Stimulated activated naive CD8-positive, alpha-beta T cell treated with anti-CD3 and anti-CD28 coated beads, Interleukin-15, Interleukin-2, amounts not matched to agents 100 U/mL and 50 U/mL, for 24 hours (primary cell): ENCODE measurements around the gene NTNG1.

Experiments used
- ATAC-seq: fragments of 150-1000 bp; cut with Tn5 transposase; one replicate; pipeline ENCODE4 v1.10.0; 2021
- DNase-seq: peaks from one replicate; pipeline ENCODE4 v3.0.0; 2021

NTNG1 gene

GRCh38 chr1:107262467-107263286 lies 121.8 kb downstream of the NTNG1 start:
- ATAC-seq, result no peak
- DNase-seq, result no peak

DNA sequence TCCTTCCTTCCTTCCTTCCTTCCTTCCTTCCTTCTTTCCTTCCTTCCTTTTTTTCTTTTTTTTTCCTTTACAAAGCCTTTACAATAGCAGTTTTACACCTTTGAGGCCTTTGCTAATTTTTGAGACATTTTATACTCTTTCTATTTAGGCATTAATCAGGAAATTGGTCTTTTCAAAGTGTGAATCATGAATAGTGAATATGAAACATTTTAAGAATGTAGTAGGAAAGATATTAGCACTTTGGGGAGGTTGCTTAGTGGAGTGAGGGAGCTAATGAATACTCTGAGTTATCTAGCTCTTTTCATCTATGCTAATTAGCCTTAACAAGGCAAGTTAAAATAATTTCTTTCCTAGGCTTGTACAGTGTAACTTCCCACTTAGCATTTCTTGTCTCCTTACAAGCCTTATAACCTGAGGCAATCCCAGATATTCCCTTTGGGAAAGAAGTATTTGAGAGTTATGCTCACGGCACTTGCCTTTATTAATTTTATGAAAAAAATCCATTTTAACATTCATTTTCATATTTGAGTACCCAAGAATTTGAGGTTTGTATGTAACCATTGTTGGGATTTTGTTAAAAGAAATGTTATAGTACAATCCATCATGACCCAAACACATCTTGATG lies 122.6 kb downstream of the NTNG1 start:
- DNase-seq (no peak), ATAC-seq (no peak)

DNA sequence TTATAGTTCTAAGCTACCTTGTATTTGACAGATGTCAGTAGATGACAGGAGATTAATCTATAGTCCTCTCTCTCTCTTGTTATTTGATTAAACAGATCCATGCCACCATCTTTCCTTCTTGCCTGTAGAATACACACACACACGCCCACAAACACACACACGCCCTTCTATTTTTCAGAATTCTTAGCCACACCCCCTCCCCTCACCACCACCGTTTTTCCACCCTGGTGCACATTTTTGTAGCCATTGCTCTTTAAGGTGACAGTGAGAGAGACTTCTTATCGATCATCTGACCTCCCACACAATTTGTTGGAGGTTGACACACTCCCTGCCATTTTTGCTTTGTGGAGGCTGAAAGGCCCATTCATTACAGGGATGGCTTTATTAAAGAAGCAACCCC lies 123.2 kb downstream of the NTNG1 start:
- no peak for ATAC-seq
- no peak for DNase-seq

DNA sequence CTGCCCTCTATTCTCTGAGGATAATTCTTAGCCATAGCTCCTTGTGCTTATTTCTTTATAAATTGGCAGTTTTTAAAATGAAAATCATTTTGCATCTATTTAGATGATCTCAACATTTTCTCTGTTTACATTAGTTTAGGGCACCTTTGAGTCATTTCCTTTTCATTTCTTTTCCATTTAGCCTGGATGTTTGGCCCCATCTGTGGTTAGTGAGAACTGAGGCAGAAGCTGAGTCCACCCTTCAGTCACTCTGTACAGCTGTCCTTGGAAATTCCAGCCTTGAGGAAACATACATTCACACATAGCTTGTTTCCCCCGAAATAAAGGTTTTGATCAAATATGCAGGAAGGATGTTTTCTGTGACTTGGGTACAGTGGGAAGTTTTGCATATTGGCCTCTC lies 123.7 kb downstream of the NTNG1 start:
- DNase-seq, result no peak
- no peak for ATAC-seq

DNA sequence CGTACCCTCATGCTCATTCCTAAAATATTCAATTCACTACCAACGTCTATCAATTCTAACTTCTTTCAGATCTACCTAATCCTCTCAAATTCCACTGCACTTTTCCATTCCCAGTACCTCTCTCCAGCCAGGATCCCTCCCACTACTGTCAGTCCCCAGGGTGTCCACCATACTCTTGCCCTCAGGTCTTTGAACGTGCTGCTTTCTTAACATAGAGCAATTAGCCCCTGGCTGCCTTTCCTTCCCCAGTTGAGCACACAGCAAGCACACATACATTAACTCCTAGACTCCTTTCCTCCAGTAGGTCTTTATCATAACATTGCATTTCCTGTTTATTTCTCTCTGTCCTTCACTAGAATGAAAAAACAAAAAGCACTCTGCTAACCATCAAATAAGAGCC lies 126.7 kb downstream of the NTNG1 start:
- ATAC-seq, result no peak
- no peak for DNase-seq

DNA sequence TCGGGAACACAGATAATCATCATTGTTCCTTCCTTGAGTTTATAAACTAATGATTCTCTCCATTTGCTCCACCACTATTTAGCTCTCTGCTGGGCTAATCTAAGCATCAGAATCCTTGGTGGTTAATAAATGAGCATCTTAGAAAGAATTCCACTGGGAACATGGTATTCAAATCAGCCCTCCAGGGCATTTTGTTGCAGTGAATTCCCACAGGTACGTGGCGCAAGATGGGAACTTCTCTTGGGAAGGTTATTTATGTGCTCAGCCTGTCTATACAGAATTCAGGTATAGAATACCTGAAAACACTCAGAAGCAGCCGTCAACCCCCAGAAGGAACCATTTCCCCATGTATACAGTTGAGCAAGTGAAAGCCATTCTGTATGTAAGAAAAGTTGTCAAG lies 131.5 kb downstream of the NTNG1 start:
- ATAC-seq, result no peak
- DNase-seq, result no peak

GRCh38 chr1:107273515-107273914 lies 132.7 kb downstream of the NTNG1 start:
- ATAC-seq, result no peak
- DNase-seq, result no peak

GRCh38 chr1:107274227-107274626 lies 133.4 kb downstream of the NTNG1 start:
- ATAC-seq (no peak), DNase-seq (no peak)

DNA sequence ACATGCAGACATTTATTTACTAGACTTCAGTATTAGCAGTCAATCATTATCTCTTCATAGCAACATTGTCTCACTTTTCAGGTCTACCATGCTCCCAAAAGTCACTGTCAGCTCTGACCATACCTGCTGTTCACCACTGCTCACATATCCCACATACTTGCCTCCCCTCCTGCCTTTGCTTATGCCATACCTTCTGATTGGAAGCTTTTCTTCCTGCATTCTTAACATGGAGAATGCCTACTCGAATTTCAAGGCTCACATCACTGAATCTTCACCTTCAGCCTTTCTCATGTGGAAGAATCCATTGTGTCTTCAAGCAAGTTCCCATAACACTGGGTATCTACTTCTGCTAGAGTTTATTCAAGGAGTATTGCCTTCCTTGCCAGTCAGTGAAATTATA lies 135.4 kb downstream of the NTNG1 start:
- no peak for ATAC-seq
- no peak for DNase-seq

- DNase-seq (peak; percentile 5), ATAC-seq (no peak)
These were observed 136.2 kb downstream of the NTNG1 start for GRCh38 chr1:107277022-107277421.

GRCh38 chr1:107286125-107286524 lies 145.3 kb downstream of the NTNG1 start:
- ATAC-seq (no peak), DNase-seq (no peak)

GRCh38 chr1:107291987-107292386 lies 151.1 kb downstream of the NTNG1 start:
- DNase-seq (no peak), ATAC-seq (no peak)

DNA sequence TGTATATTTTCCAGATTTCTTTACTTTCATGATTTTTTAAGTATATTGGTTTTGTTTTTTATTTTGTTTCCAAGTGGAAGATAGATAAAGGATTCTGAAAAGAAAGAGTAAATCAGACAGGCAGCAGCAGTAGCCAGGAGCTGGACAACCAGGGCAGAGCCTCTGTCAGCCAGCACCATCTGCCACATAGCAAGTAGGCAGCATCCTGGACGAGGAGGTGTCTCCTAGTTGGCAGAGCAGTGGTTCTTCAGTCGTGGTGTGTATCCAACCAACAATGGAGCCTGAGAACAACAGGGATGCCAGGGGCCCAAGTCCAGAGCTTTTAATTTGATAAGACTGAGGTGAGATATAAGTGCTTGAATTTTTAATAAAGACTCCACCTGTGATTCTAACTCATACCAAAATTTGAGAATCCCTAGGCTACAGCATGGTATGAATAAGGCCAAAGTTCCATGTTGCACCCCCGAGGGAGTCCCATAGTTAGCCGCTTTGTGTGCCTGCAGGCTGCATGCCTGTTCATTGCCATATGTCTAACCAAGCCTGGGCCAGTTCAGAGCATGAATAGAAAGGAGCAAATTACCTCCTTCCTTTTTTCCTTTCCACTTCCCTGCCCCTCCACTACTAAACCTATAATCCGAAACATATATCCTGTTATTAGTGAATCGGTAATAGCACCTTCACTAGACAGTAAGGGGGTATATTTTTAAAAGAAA lies 153.2 kb downstream of the NTNG1 start:
- DNase-seq (no peak), ATAC-seq (no peak)

GRCh38 chr1:107294686-107295085 lies 153.8 kb downstream of the NTNG1 start:
- ATAC-seq (no peak), DNase-seq (no peak)

GRCh38 chr1:107297681-107298080 lies 156.8 kb downstream of the NTNG1 start:
- no peak for DNase-seq
- ATAC-seq, result no peak

GRCh38 chr1:107298526-107298925 lies 157.7 kb downstream of the NTNG1 start:
- DNase-seq, result no peak
- ATAC-seq, result no peak

DNA sequence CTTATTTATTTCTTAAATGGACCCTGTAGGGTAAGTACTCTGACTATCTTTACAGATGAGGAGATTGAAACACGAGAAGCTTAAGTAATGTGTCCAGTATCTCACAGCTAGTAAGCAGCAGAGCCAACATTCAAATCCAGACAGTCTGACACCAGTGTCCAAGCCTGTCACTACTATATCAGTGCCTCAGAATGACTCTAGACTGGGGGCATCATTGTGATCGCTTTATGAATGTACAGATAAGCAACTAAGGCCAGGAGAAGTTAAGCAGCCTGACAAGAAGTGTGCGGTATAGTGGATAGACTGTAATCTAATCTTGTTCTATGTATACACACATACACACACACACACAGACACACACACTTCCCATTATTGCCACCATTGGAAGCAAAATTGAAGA lies 158.7 kb downstream of the NTNG1 start:
- no peak for ATAC-seq
- no peak for DNase-seq

DNA sequence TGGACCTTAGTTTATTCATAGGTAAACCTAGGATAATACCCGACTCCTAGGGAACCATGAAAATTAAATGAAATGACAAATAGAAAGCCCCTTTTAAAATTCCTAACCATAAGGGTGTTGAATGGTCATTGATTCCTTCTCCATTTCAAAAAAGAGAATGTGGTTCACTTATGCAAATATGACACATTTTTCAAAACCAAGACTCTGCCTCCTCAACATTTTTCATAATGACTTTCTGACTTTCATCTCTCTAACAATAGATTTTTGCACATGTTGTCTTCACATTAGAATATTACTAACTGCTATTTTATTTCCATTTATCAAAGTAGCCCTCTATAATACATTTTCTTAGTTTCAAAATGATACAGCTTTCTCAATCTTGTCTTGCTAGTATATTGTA lies 169.1 kb downstream of the NTNG1 start:
- ATAC-seq, result no peak

GRCh38 chr1:107315652-107316051 lies 174.8 kb downstream of the NTNG1 start:
- no peak for ATAC-seq
- no peak for DNase-seq

More for the DNA sequence above, 169.1 kb downstream of the NTNG1 start:
- no peak for DNase-seq

DNA sequence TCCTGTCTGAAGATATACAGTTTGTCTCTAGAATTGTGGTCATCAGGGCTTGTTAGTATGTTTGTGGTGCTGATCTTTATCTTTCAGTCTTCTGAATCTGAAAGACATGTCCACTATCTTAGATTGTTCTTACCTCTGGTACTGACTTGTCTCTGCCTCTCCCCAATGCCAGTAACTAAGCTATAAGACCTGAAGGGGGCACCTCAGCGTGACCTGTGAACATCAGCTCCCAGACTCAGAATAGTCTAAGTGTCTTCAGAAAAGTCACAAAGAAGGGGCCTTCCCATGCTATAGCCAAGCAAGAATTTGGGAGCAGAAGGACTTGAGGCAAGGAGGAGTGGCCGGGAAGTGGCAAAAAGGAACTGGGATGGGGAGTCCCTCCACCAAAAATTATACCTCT lies 178.1 kb downstream of the NTNG1 start:
- ATAC-seq (no peak), DNase-seq (no peak)

DNA sequence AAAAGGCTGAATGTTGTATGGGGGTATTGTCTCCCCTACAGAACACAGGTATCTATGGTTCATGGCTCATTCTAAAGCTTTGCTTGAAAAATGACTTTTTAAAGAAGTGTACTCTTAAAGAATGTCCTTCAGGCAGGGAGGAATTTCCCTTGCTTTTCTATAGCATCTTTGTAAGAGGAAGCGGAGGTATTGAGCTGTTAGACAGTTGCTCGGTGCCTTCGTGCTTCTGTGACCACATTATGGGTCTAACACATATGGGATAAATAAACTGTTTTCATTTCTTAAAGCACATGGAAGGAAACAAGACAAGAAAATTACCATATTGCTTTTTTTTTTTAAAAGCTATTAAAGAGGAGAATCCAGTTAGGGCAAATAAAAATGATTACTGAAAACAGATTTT lies 182.9 kb downstream of the NTNG1 start:
- no peak for DNase-seq
- ATAC-seq, result no peak

GRCh38 chr1:107326824-107327445 lies 186.1 kb downstream of the NTNG1 start:
- ATAC-seq (no peak), DNase-seq (no peak)

DNA sequence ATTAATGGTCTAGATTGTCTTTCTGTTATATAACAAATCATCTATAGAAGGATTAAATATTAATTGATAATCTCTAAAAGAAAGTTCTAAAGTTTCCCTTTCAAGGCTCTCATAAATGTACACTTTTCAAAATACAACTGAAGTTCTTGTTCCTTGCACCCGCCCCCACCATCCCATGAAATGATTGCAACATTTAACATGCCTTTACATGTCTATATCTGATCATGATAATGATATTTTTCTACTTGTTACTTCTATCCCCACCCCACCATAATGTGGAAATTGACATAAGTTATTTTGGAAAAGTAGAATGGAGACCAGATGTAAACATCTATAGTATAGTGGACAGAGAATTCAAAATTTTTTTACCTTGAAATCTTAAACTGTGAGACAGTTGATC lies 186.6 kb downstream of the NTNG1 start:
- DNase-seq, result no peak
- ATAC-seq, result no peak
